Amniotic stem cell (primary cell): ENCODE results near the gene LRP6.

Experiments used
- DNase-seq: peaks from one replicate; lab custom pipeline; 2025; lab: John Stamatoyannopoulos, UW

The LRP6 gene

GRCh38 chr12:12214635-12215131, 52.2 kb downstream of the LRP6 start:
- DNase-seq, result no peak

DNA sequence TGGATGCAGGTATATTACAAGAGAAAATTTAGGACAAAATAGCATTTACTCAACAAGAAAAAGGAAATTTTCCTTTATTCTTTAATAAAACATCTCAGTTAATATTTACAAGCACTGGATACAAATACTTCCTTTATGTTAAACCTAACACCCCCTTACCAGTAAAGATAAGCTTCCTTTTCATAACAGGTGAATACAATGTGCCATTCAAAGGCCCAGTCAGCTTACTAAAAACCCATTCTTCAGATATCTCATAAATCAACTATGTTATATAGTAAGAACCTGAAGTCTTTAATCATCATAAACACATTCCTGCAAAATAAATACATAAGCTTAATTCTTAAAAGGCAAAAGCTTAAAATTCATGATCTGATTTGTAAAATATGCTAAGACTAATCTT, 52.6 kb downstream of the LRP6 start:
- no peak for DNase-seq

- DNase-seq, result no peak
Observed at GRCh38 chr12:12212769-12213168, 54.1 kb downstream of the LRP6 start.

DNA sequence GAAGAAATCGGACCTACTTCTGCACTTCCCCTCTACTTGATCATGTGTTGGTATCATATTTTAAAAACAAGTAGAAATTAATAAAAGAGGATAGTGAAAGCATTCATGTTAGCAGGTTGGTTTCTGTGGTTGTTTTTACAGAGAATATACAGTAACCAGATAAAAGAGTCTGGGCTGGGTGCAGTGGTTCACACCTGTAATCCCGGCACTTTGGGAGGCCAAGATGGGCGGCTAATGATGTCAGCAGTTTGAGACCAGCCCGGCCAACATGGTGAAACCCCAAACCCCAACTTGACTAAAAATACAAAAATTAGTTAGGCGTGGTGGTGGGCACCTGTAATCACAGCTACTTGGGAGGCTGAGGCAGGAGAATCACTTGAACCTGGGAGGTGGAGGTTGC, 55.9 kb downstream of the LRP6 start:
- DNase-seq, result no peak

- DNase-seq, result no peak
Observed at GRCh38 chr12:12210416-12210815, 56.4 kb downstream of the LRP6 start.

DNA sequence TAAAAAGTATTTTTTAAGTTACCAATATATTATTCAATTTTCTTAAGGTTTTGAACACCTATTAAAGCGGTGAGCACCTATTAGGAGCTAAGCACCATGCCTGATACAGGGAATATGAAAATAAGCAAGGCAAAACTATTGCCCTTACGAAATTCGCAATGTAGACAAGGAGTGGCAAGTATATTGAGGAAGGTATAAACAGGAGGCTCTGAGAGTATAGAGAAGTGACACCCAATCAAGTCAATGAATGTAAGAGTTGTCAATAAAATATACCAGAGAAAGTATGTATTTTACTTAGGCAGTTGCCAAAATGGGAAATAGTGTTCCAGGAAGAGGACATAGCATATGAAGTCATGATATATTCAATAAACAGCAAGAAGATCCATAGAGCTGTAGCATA, 57.2 kb downstream of the LRP6 start:
- DNase-seq, result no peak

DNA sequence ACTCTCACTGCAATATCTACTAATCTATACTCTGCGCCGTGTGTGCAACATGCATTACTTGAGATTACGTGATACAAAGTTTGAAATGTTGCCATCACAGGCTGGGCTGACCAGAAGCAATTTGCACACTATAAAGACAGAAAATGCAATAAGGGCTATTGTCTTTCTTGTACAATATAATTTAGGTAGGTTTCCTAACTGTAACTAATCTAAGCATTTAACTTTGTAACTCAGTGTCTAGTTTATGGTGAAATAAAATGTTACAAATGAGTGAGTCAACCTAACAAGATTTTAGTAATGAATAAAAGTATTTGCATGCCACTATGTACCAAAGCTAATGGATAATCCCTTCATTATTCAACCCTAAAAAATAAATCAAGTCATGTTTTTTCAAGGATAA, 57.8 kb downstream of the LRP6 start:
- no peak for DNase-seq

- DNase-seq, result no peak
Observed at GRCh38 chr12:12207746-12208145, 59.1 kb downstream of the LRP6 start.

- DNase-seq, result no peak
Observed at GRCh38 chr12:12206776-12207388, 60.0 kb downstream of the LRP6 start.

GRCh38 chr12:12202747-12203146, 64.1 kb downstream of the LRP6 start:
- DNase-seq, result no peak

DNA sequence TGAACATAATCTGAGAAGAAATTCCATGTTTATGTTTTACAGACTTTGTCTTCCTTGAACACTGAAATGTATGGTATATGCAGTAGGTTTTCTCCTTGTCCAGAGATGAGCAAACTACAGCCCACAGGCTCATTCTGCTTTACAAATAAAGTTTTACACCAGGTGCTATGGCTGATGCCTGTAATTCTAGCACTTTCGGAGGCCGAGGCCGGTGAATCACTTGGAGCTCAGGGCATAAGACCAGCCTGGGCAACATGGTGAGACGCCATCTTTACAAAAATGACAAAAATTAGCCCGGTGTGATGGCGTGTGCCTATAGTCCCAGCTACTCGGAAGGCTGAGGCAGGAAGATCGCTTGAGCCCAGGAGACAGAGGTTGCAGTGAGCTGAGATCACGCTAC, 64.7 kb downstream of the LRP6 start:
- DNase-seq, result no peak

- DNase-seq, result no peak
Observed at GRCh38 chr12:12201274-12201758, 65.5 kb downstream of the LRP6 start.

DNA sequence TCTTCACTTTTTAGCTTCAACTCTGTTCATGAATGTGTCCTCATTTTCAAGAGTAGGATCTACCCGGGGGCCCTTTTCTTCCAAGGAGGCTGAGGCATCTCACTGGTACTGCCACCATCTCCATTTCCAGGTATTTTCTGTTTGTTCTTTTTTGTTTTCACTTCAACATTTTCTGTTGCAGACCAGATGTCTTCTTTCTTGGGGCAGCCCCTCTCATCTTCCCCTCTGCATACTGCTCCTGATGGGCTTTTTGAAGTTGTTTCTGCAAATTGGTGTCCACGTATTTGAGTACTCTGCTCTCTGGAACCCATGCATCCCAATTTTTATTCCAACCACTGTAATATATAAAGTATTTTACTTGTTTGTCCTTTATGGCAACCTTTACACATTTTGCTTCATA, 66.5 kb downstream of the LRP6 start:
- no peak for DNase-seq

GRCh38 chr12:12198124-12198523, 68.7 kb downstream of the LRP6 start:
- DNase-seq, result no peak

DNA sequence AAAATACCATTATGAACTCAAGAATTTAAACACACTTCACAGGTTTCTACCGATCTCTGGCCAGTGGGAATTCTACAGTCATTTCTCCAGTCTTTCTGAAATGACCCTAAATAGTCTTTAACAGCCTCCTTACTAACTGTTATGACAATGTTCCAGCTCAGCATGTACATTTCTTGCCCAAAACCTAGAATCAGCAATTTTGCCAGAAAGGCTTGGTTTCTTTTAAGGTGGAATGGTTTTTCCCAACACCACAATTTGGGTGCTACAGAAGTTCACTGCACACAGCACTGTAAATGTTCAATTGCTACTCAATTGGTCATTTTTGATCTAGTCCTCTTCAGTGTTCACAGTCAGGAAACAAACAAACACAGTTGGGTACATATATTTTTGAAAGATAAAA, 69.7 kb downstream of the LRP6 start:
- no peak for DNase-seq

GRCh38 chr12:12195516-12195915, 71.3 kb downstream of the LRP6 start:
- no peak for DNase-seq

- DNase-seq, result no peak
Observed at GRCh38 chr12:12195081-12195480, 71.8 kb downstream of the LRP6 start.

DNA sequence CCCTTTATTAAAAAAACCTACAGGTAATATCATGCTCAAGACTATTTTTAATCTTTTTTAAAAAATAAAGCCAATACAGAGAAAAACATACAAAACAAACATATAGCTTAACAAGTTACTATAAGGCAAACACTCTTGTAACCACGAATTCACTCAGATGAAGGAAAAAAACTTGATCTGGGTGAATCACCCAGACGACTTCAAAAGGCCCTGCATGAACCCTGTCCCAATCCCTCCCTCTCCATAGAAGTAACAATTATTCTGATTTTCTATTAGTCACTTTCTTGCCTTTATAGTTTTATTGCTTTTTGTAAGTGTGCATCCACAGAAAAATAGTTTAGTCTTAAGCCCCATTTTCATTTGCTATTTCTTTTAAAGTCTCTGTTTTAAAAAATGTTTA, 72.6 kb downstream of the LRP6 start:
- DNase-seq, result no peak

DNA sequence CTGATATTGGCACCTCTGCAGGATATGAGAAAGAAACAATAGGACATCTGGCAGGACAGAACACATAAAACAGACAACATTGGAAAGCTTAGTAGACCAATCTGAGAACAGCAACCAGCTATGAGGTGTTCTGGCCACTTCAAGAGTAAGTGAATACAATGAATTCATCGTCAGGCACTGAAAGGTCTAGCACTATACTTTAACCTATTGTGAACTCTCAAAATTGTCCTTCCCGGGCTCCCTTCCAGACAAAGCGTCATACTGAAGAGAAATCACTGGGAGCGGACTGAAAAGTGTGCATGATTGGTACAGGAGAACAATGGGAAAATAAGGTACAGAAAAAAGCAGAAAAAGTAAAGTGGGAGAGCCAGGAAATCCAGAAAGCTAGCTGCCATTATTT, 75.8 kb downstream of the LRP6 start:
- no peak for DNase-seq

GRCh38 chr12:12190087-12190809, 76.6 kb downstream of the LRP6 start:
- DNase-seq, result no peak

DNA sequence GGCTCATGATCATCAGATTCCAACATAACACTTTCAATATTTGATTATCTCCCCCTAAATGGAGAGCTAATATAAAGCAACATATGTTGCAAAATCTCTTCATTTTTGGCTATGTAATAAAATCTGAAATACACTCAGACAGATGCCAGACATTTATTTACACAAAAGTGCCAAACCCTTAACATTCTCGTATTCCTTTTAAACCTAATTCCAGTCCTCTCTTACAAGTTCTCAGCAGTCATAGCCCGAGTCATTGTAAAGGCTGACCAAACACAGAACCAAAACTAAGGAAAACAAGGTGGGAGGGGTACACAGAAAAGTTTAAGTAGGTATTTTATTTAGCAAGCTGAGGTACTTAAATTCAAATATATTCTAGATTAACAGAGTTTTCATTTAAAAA, 81.4 kb downstream of the LRP6 start:
- no peak for DNase-seq

DNA sequence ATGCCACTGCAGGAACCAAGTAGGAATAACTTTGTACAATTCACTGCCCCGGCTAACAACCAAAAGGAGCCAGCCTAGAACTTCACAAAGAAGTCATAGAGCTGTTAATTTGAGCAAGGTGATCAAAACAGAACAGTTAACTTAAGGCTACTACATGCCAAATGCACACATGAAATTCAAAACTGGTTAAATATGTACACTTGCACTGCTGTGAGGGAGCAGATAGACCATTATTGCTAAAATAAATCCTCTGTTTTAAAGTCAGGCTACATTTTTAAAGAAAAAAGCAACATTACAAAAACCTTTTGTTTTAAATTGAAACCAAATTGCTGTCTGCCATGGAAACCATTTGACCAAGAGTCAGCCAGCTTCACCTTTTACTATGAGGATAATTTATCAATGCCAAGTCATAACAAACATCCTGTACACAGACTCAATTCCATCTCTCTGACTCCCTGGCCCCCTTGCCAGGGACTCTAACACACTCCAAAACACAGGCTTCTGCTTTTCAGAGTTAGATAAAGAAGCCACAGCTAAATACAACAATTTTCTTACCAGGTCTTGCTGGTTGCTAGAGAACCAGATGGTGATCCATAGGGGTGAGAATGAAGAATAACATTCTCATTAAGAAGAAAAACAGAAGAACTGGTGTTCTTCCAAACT, 84.0 kb downstream of the LRP6 start:
- DNase-seq, result no peak

DNA sequence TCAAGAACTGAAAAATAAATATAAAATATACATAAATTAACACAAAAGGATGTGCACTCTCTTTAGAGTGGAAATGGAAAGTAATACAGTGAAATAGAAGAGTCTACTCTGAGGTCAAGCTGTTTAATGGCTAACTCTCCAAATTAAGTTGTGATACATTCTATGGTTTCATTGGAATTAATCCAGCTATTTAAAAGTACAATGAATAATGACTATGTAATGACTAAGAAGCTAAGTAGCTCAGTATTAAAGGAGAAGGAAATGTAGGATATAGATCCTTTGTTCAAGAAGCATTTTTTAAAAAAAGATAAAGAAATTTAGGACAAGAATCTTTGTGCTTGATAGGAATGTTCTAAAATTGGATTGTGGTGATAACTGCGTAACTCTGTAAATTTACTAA, 85.3 kb downstream of the LRP6 start:
- no peak for DNase-seq
